NCI-H446 treated with DMSO at 0.1 percent for 48 hours (cell line): ENCODE measurements around the gene CMTM1.

Source experiments
- DNase-seq: peaks from one replicate; lab custom pipeline; 2025; lab: John Stamatoyannopoulos, UW

CMTM1 gene

DNA sequence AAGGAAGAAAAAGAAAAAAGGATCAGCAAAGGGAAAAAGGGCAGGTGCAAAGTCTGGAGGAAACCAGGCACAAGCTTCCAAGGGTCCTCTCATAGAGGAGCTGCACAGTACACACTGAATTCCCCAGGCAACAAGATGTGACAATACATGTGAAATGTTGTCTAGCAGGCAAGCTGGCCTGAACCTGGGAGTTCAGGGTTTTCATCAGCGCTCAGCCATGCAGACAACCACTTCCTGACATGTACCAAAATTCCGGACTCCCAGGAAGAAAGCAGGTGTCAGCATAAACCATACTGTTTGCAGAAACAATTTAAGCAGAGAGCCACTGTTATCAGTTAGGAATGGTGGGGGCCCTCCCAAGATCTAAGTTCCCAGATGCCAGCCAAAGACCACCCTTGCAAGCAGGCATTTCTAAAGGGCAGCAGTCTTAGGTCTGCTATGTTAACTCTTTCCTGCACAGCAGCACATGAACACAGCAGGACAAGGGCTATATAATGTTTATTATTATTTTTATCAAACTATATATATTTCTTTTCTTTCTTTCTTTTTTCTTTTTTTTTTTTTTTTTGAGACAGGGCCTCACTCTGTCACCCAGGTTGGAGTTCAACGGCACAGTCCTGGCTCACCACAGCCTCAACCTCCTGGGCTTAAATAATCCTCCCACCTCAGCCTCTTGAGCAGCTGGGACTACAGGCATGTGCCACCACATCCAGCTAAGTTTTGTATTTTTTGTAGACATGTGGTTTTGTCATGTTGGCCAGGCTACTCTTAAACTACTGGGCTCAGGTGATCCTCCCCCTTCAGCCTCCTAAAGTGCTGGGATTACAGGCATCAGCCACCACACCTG, 26.4 kb upstream of the CMTM1 start:
- DNase-seq = no peak

- no peak for DNase-seq
Observed at GRCh38 chr16:66541388-66542355, 24.6 kb upstream of the CMTM1 start.

DNA sequence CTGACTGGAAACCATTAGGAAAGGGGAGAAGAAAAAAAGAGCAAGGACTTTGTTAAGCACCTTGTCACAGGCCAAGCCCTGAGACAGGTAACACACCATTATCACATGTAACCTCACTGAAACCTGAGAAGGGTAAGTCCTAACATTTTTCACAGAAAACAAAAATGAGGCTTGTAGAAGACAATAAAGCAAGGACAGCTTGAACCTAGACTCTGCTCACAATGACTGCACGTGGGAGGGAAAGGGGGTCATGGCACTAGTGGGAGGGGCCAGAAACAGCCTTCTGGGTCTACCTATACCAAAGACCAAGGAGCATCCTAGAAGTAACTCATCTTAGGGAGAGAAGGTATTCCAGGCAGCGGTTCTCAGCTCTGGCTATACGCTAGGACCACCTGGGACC, 23.8 kb upstream of the CMTM1 start:
- no peak for DNase-seq

DNA sequence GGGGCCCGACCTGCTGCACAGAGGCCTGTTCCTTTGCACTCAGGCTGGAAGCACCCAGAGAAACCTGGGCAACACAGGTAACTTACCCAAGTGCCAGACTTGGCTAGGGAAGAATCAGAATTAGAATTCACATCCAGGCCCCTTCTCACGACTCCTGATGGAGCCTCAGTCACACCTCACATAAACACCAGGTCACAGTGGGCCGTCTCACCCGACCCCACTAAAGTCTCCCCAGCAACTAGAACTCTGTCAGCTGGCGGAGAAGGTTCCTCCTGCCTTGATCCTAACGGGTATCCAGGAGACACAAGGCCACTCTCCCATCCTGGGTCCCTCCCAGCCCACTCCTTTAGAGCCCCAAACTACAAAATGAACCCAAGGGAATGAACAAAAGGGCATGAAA, 22.7 kb upstream of the CMTM1 start:
- no peak for DNase-seq

DNA sequence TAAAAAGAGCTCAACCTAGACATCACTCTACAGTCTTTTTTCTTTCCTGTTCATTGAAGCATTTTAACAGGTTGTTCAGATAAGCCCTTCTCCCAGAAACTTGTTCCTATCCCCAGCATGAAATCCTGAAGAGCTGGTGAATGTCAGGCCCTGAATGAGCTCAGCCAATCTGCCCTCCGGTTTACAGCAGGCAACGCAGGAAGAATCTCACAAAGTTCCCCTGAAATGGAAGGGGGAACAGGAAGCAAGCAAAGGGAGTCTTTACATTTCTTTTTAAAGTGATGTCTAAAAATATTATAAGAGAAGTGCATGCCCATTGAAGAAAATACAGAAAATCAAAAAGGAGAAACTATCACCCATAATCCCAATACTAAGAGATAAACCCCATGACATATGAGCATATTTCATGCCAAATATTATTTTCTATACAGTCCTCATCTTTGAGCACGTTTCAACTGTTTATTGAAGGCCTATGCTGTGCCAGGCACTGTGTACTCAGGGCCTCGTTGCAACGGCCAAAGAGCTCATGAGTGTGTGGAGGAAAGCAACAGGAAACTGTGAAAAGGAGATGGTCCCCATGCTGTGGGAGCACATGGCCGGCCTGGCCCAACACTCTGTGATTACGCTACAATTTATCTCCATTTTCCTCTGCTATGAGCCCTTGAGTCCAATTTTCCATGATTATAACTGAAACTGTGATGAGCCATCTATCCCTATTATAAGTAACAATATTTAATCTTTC, 22.1 kb upstream of the CMTM1 start:
- DNase-seq = no peak

GRCh38 chr16:66547101-66547989, 18.9 kb upstream of the CMTM1 start:
- DNase-seq = no peak

GRCh38 chr16:66548068-66548467, 18.2 kb upstream of the CMTM1 start:
- no peak for DNase-seq

- no peak for DNase-seq
Observed at GRCh38 chr16:66548868-66549267, 17.4 kb upstream of the CMTM1 start.

- no peak for DNase-seq
Observed at GRCh38 chr16:66549284-66550131, 16.7 kb upstream of the CMTM1 start, which contains the start of gene TK2. TK2 (minus strand) TSS chr16:66550122; CDS start chr16:66550061, 61 bp downstream.

- DNase-seq = no peak
Observed at GRCh38 chr16:66551348-66551759, 14.9 kb upstream of the CMTM1 start.

GRCh38 chr16:66551788-66552285, 14.4 kb upstream of the CMTM1 start:
- DNase-seq = no peak

DNA sequence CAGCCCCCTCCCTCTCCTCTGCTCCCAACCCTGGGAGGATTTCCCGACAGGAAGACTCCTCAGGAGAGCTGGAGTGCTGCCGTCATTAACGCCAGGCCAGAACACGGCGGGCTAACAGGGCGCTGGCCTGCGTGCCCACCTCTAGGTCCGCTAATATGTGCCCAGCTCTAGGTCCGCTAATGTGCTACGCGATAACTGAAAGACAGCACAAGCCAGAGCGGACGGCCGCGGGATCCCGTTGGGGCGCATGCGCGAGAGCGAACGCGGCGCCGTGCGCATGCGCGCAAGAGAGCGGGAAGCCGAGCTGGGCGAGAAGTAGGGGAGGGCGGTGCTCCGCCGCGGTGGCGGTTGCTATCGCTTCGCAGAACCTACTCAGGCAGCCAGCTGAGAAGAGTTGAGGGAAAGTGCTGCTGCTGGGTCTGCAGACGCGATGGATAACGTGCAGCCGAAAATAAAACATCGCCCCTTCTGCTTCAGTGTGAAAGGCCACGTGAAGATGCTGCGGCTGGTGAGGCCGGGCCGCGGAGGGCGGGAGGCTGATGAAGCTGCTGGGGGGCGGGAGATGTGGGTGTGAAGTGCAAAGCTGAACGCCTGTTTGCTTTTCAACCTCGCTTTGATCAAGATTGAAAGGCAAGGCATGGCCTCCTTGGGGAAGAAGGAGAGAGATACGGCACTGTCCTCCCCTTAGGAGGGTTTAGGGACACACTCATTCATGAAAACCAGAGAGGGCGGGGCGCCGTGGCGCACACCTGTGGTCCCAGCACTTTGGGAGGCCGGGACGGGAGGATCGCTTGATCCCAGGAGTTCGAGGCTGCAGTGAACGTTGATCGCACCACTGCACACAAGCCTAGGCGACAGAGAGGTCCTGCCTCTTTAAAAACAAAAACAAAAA, 13.7 kb upstream of the CMTM1 start, which contains the start of gene CKLF:
Gene CKLF, plus strand, starts transcription at position 291 of the 892 bp plus-strand sequence. Its CDS starts 140 bp downstream, at position 431.
- DNase-seq = peak; percentile 57

DNA sequence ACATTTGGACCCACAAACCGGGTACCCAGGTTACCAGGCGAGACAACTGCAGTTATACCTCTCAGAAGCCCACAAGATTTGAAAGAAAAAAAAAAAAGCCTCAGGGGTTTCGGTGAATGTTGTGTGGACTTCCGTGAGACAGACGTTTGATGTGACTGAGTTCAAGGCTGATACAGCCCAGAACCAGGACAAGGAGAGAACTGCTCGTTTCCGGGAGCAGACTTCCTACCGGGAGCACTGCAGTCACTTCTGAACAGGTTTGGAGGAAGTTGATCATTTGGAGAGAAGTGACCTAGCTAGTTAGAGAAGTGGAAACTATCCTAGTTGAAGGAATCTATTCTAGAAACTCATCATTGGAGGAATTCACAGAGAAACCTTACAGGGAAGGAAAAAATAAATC, 13.0 kb upstream of the CMTM1 start:
- DNase-seq = no peak

DNA sequence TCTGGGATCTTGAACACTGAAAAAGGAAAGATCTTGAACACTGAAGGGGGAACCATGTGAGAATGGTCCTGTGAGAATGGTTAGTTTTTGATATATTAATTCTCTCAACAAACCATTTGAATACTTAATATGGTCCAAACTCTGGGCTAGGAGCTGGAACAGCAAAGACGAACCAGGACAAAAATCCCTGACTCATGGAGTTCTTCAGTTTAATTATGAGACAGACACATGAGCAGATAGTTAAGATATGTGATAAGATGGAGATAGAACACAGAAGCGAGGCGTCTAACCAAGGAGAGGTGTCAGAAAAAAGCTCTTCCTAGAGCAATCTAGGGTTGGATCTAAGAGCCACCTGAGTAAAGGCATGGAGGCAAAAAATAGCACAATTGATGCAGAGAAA, 12.2 kb upstream of the CMTM1 start:
- no peak for DNase-seq

DNA sequence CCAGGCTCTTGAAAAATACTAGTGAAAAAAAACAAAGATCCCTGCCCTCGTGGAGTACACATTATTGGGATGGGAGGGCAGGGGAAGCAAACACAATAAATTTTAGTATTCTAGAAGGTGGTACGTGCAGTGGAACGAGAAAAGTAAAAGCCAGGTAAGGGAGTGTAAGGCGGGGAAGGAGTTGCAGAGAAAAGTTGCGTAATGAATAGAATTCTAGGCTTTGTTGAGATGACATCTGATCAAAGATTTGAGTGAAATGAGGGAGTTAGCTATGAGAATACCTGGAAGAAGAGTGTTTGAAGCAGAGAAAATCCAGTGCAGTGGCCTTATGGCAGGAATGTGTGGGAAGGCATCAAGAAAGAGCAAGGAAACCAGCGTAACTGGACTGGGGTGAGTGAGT, 11.7 kb upstream of the CMTM1 start:
- no peak for DNase-seq

GRCh38 chr16:66560107-66560506, 6.1 kb upstream of the CMTM1 start:
- no peak for DNase-seq

DNA sequence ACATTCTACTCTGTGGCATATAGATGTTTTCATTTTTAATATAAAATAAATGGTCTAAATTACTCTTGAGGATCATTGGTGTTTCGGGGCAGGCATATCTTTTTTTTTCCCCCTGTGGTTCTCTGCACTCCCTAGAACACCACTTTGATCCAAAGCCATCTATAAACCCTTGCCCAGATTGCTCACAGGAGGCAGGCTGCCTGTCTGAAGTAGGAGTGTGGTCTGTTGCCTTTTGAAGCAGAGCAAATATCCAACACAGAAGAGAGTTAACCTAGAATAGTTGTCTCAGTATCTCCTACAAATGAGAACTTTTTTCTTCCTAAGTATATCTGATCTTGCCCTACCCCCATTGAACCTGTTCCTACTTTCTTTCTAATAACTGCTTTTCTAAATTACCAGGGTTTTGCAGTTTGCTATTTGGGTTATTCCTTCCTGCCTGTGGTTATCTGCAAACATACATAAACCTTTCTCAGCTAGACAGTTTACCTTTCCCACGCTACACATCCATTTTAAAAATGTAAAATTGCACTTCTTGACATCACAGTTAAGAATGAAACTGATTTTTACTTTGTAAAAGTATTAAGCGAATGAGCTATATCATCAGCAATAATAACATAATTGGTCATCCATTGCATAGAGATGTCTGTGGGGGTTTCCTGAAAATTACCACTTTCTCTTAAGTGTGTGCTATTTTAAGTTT, 4.7 kb upstream of the CMTM1 start:
- no peak for DNase-seq

DNA sequence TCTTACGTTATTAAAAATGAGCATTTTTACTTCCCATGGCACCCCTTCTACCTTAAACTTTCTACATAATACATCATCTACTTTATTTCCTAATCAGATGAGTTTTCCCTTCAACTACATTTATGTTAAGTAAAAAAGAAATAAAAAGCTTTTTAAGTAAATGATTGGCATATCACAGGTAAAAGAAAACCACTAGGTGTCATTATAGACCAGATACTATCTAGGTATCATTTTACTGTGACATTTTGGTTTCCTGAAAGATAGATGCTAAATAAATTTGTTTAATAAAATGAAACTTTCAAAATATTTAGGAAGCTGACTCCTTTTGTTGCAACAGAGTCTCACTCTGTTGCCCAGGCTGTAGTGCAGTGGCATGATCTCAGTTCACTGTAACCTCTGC, 3.8 kb upstream of the CMTM1 start:
- DNase-seq = no peak
